ENCODE data around the gene HS3ST3B1. TPM values are rescaled to one million over a fixed set of nuclear protein-coding genes. Genes with fewer than 3 reads are reported as not detected.

The HS3ST3B1 gene
- total RNA-seq, 1 experiment from 2014 or later = not detected

- Histone ChIP-seq H3K36me3 (ENCODE audit: insufficient read depth, low read length) (no peaks in the 10 kb centered on the region), H3K27me3 (ENCODE audit: low read length) (no peaks in the 10 kb centered on the region), H4K20me1 (ENCODE audit: insufficient read depth, low read depth, low read length) (no peaks in the 10 kb centered on the region), H3K9me3 (ENCODE audit: low read length) (no peaks in the 10 kb centered on the region), H3K4me2 (ENCODE audit: low read depth, low read length, poor library complexity, severe bottlenecking) (no peak overlapping the region), H3K4me1 (ENCODE audit: low read length) (no peaks in the 10 kb centered on the region), H3K79me2 (ENCODE audit: low read length) (no peaks in the 10 kb centered on the region), H3K4me3 (ENCODE audit: low read length) (no peak overlapping the region), H2AFZ (ENCODE audit: low read length) (no peak overlapping the region), H3K9ac (ENCODE audit: low read length) (no peak overlapping the region), H3K27ac (ENCODE audit: low read length) (no peak overlapping the region), H3K9me2 (replicated peaks; ENCODE audit: insufficient read depth, low read length) (no peaks in the 10 kb centered on the region)
- no peak for DNase-seq
These were observed 31.4 kb downstream of the HS3ST3B1 start for GRCh38 chr17:14332331-14332730.

GRCh38 chr17:14333506-14333905 is 32.6 kb downstream of the HS3ST3B1 start:
- no peaks in the 10 kb centered on the region for H3K4me1 ChIP-seq (ENCODE audit: low read length)
- no peak overlapping the region for H3K4me3 ChIP-seq (ENCODE audit: low read length)
- no peak overlapping the region for H3K27ac ChIP-seq (ENCODE audit: low read length)
- H3K9ac ChIP-seq (ENCODE audit: low read length) = no peak overlapping the region
- no peaks in the 10 kb centered on the region for H4K20me1 ChIP-seq (ENCODE audit: insufficient read depth, low read depth, low read length)
- H3K36me3 ChIP-seq (ENCODE audit: insufficient read depth, low read length) = no peaks in the 10 kb centered on the region
- H2AFZ ChIP-seq (ENCODE audit: low read length) = no peak overlapping the region
- no peak for DNase-seq
- no peaks in the 10 kb centered on the region for H3K79me2 ChIP-seq (ENCODE audit: low read length)
- no peaks in the 10 kb centered on the region for H3K27me3 ChIP-seq (ENCODE audit: low read length)
- H3K9me3 ChIP-seq (ENCODE audit: low read length) = no peaks in the 10 kb centered on the region
- no peak overlapping the region for H3K4me2 ChIP-seq (ENCODE audit: low read depth, low read length, poor library complexity, severe bottlenecking)
- no peaks in the 10 kb centered on the region for H3K9me2 ChIP-seq (replicated peaks; ENCODE audit: insufficient read depth, low read length)

- H3K9me2 ChIP-seq (replicated peaks; ENCODE audit: insufficient read depth, low read length) = no peaks in the 10 kb centered on the region
- no peaks in the 10 kb centered on the region for H3K4me1 ChIP-seq (ENCODE audit: low read length)
- H3K79me2 ChIP-seq (ENCODE audit: low read length) = no peaks in the 10 kb centered on the region
These were observed 33.5 kb downstream of the HS3ST3B1 start for GRCh38 chr17:14334276-14334840.

GRCh38 chr17:14334919-14335318 is 34.0 kb downstream of the HS3ST3B1 start:
- Histone ChIP-seq H3K79me2 (ENCODE audit: low read length) (no peaks in the 10 kb centered on the region), H3K9me3 (ENCODE audit: low read length) (no peaks in the 10 kb centered on the region), H3K27me3 (ENCODE audit: low read length) (no peaks in the 10 kb centered on the region), H2AFZ (ENCODE audit: low read length) (no peak overlapping the region), H3K9ac (ENCODE audit: low read length) (no peak overlapping the region), H4K20me1 (ENCODE audit: insufficient read depth, low read depth, low read length) (no peaks in the 10 kb centered on the region), H3K36me3 (ENCODE audit: insufficient read depth, low read length) (no peaks in the 10 kb centered on the region), H3K4me2 (ENCODE audit: low read depth, low read length, poor library complexity, severe bottlenecking) (no peak overlapping the region), H3K4me3 (ENCODE audit: low read length) (no peak overlapping the region), H3K27ac (ENCODE audit: low read length) (no peak overlapping the region), H3K4me1 (ENCODE audit: low read length) (no peaks in the 10 kb centered on the region), H3K9me2 (replicated peaks; ENCODE audit: insufficient read depth, low read length) (no peaks in the 10 kb centered on the region)
- DNase-seq = no peak

More at GRCh38 chr17:14334276-14334840, 33.5 kb downstream of the HS3ST3B1 start:
- Histone ChIP-seq H3K9me3 (ENCODE audit: low read length) (no peaks in the 10 kb centered on the region), H3K27me3 (ENCODE audit: low read length) (no peaks in the 10 kb centered on the region), H4K20me1 (ENCODE audit: insufficient read depth, low read depth, low read length) (no peaks in the 10 kb centered on the region), H3K36me3 (ENCODE audit: insufficient read depth, low read length) (no peaks in the 10 kb centered on the region), H3K27ac (ENCODE audit: low read length) (no peak overlapping the region), H3K9ac (ENCODE audit: low read length) (no peak overlapping the region), H3K4me3 (ENCODE audit: low read length) (no peak overlapping the region), H2AFZ (ENCODE audit: low read length) (no peak overlapping the region), H3K4me2 (ENCODE audit: low read depth, low read length, poor library complexity, severe bottlenecking) (no peak overlapping the region)
- no peak for DNase-seq

GRCh38 chr17:14336418-14336817 is 35.5 kb downstream of the HS3ST3B1 start:
- no peak overlapping the region for H3K4me3 ChIP-seq (ENCODE audit: low read length)
- DNase-seq = no peak
- H3K9ac ChIP-seq (ENCODE audit: low read length) = no peak overlapping the region
- no peaks in the 10 kb centered on the region for H3K27me3 ChIP-seq (ENCODE audit: low read length)
- no peak overlapping the region for H3K27ac ChIP-seq (ENCODE audit: low read length)
- no peaks in the 10 kb centered on the region for H4K20me1 ChIP-seq (ENCODE audit: insufficient read depth, low read depth, low read length)
- no peaks in the 10 kb centered on the region for H3K4me1 ChIP-seq (ENCODE audit: low read length)
- H3K79me2 ChIP-seq (ENCODE audit: low read length) = no peaks in the 10 kb centered on the region
- no peaks in the 10 kb centered on the region for H3K36me3 ChIP-seq (ENCODE audit: insufficient read depth, low read length)
- no peaks in the 10 kb centered on the region for H3K9me3 ChIP-seq (ENCODE audit: low read length)
- no peak overlapping the region for H3K4me2 ChIP-seq (ENCODE audit: low read depth, low read length, poor library complexity, severe bottlenecking)
- H2AFZ ChIP-seq (ENCODE audit: low read length) = no peak overlapping the region
- H3K9me2 ChIP-seq (replicated peaks; ENCODE audit: insufficient read depth, low read length) = no peaks in the 10 kb centered on the region

GRCh38 chr17:14337596-14338079 is 36.8 kb downstream of the HS3ST3B1 start:
- no peaks in the 10 kb centered on the region for H3K79me2 ChIP-seq (ENCODE audit: low read length)
- no peak overlapping the region for H3K9ac ChIP-seq (ENCODE audit: low read length)
- H3K27me3 ChIP-seq (ENCODE audit: low read length) = no peaks in the 10 kb centered on the region
- peaks cover 4% of the 10 kb centered on the region; the same call in 1 of the 2 replicates for H3K4me1 ChIP-seq (ENCODE audit: low read length)
- DNase-seq = no peak
- H3K4me3 ChIP-seq (ENCODE audit: low read length) = no peak overlapping the region
- H3K36me3 ChIP-seq (ENCODE audit: insufficient read depth, low read length) = no peaks in the 10 kb centered on the region
- no peaks in the 10 kb centered on the region for H3K9me3 ChIP-seq (ENCODE audit: low read length)
- no peak overlapping the region for H3K27ac ChIP-seq (ENCODE audit: low read length)
- no peak overlapping the region for H3K4me2 ChIP-seq (ENCODE audit: low read depth, low read length, poor library complexity, severe bottlenecking)
- H2AFZ ChIP-seq (ENCODE audit: low read length) = no peak overlapping the region
- no peaks in the 10 kb centered on the region for H4K20me1 ChIP-seq (ENCODE audit: insufficient read depth, low read depth, low read length)
- H3K9me2 ChIP-seq (replicated peaks; ENCODE audit: insufficient read depth, low read length) = no peaks in the 10 kb centered on the region

- Histone ChIP-seq H3K4me2 (ENCODE audit: low read depth, low read length, poor library complexity, severe bottlenecking) (no peak overlapping the region), H3K9me2 (replicated peaks; ENCODE audit: insufficient read depth, low read length) (no peaks in the 10 kb centered on the region), H3K27me3 (ENCODE audit: low read length) (no peaks in the 10 kb centered on the region), H3K79me2 (ENCODE audit: low read length) (no peaks in the 10 kb centered on the region), H3K9ac (ENCODE audit: low read length) (no peak overlapping the region), H3K9me3 (ENCODE audit: low read length) (no peaks in the 10 kb centered on the region), H3K4me1 (ENCODE audit: low read length) (peaks cover 4% of the 10 kb centered on the region; the same call in 1 of the 2 replicates), H3K36me3 (ENCODE audit: insufficient read depth, low read length) (no peaks in the 10 kb centered on the region), H2AFZ (ENCODE audit: low read length) (no peak overlapping the region), H4K20me1 (ENCODE audit: insufficient read depth, low read depth, low read length) (no peaks in the 10 kb centered on the region), H3K4me3 (ENCODE audit: low read length) (no peak overlapping the region), H3K27ac (ENCODE audit: low read length) (no peak overlapping the region)
- no peak for DNase-seq
These were observed 40.2 kb downstream of the HS3ST3B1 start for GRCh38 chr17:14340857-14341754.

- Histone ChIP-seq H3K9me2 (replicated peaks; ENCODE audit: insufficient read depth, low read length) (no peaks in the 10 kb centered on the region), H3K79me2 (ENCODE audit: low read length) (no peaks in the 10 kb centered on the region)
- DNase-seq = no peak
These were observed 41.0 kb downstream of the HS3ST3B1 start for GRCh38 chr17:14341866-14342265.

More at GRCh38 chr17:14341866-14342265, 41.0 kb downstream of the HS3ST3B1 start:
- H3K27me3 ChIP-seq (ENCODE audit: low read length) = no peaks in the 10 kb centered on the region
- peaks cover 9% of the 10 kb centered on the region for H3K4me1 ChIP-seq (ENCODE audit: low read length)
- no peak overlapping the region for H3K4me2 ChIP-seq (ENCODE audit: low read depth, low read length, poor library complexity, severe bottlenecking)
- H3K9me3 ChIP-seq (ENCODE audit: low read length) = no peaks in the 10 kb centered on the region
- H3K27ac ChIP-seq (ENCODE audit: low read length) = no peak overlapping the region
- H3K9ac ChIP-seq (ENCODE audit: low read length) = no peak overlapping the region
- no peaks in the 10 kb centered on the region for H4K20me1 ChIP-seq (ENCODE audit: insufficient read depth, low read depth, low read length)
- no peaks in the 10 kb centered on the region for H3K36me3 ChIP-seq (ENCODE audit: insufficient read depth, low read length)
- no peak overlapping the region for H3K4me3 ChIP-seq (ENCODE audit: low read length)
- H2AFZ ChIP-seq (ENCODE audit: low read length) = no peak overlapping the region
